Adrenal gland (tissue), 5 donors: ENCODE results near the gene LRRK1.

Experiments
- POLR2A ChIP-seq, 2 donors: fragments of 450-650 bp; IDR thresholded peaks; one replicate each; pipeline ENCODE4 v1.6.1; 2017; ENCODE audit warnings: antibody characterized with exemption in 2 of 2, mild to moderate bottlenecking in 2 of 2, moderate library complexity in 1 of 2
- TF ChIP-seq, protein P1 (sequence below), 6 experiments: fragments of 450-650 bp in 4 of 6; fragments of 200-600 bp in 2 of 6; sonication (generic) in 1 of 6; IDR thresholded peaks; 1 replicate in 5 of 6; 2 replicates in 1 of 6; pipeline versions ENCODE4 v1.5.1 to v1.8.0; 2016 to 2021; ENCODE audit warnings: antibody characterized with exemption in 6 of 6, mild to moderate bottlenecking in 2 of 6, moderate library complexity in 1 of 6
- donor health status: DM: no; HTN: no; CAD: no.

DNA sequence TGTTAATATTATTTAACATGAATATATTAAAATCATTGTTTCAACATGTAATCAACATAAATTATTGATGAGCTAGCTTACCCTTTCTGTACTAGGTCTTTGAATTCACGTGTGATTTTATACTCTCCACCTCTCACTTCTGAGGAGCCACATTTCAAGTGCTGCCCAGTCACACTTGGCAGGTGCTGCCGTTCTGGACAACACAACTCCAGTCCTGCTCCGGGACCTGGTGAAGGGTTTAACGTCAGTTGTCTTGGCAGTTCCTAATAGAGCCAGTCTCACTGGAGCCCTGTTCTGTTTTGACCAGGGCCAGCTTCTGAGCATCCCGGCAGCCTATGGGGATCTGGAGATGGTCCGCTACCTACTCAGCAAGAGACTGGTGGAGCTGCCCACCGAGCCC, 64.1 kb downstream of the LRRK1 start:
- TF ChIP-seq, protein P1, sequence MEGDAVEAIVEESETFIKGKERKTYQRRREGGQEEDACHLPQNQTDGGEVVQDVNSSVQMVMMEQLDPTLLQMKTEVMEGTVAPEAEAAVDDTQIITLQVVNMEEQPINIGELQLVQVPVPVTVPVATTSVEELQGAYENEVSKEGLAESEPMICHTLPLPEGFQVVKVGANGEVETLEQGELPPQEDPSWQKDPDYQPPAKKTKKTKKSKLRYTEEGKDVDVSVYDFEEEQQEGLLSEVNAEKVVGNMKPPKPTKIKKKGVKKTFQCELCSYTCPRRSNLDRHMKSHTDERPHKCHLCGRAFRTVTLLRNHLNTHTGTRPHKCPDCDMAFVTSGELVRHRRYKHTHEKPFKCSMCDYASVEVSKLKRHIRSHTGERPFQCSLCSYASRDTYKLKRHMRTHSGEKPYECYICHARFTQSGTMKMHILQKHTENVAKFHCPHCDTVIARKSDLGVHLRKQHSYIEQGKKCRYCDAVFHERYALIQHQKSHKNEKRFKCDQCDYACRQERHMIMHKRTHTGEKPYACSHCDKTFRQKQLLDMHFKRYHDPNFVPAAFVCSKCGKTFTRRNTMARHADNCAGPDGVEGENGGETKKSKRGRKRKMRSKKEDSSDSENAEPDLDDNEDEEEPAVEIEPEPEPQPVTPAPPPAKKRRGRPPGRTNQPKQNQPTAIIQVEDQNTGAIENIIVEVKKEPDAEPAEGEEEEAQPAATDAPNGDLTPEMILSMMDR (IDR thresholded peaks at IDR 0.05), result no peak
- TF ChIP-seq POLR2A (IDR thresholded peaks at IDR 0.05), result no peak
